A549 (cell line): Measurements from ENCODE around the gene PIP4K2A.

ENCODE experiments used
- BHLHE40 ChIP-seq: IDR thresholded peaks from 2 replicates; pipeline ENCODE4 v1.6.1; 2012; ENCODE audit warnings: low read depth, low read length, inconsistent platforms
- CBX8 ChIP-seq: fragments of 200-600 bp; sonication (generic); IDR thresholded peaks from 2 replicates; pipeline ENCODE4 v1.6.1; 2016
- CEBPB ChIP-seq, 2 experiments: fragments of >200 bp in 1 of 2; sonication (Bioruptor Twin) in 1 of 2; formaldehyde crosslinking in 1 of 2; IDR thresholded peaks; 2 replicates each; pipeline ENCODE4 v1.6.1; 2012 to 2016
- CTCF ChIP-seq: fragments of >200 bp; sonication (Bioruptor Twin); formaldehyde crosslinking; IDR thresholded peaks from 3 replicates; pipeline ENCODE4 v1.5.1; 2016
- MAFK ChIP-seq: fragments of 450-650 bp; IDR thresholded peaks from 2 replicates; pipeline ENCODE4 v1.6.1; 2014; ENCODE audit not compliant: partially characterized antibody
- MAZ ChIP-seq: fragments of 150-350 bp; IDR thresholded peaks from 2 replicates; pipeline ENCODE4 v1.6.1; 2014; ENCODE audit warnings: antibody characterized with exemption, low read depth, low read length, borderline replicate concordance
- PHF8 ChIP-seq: fragments of 200-600 bp; sonication (generic); IDR thresholded peaks from 2 replicates; pipeline ENCODE4 v1.6.1; 2016; ENCODE audit warnings: low read depth, mild to moderate bottlenecking, antibody characterized with exemption, moderate library complexity, borderline replicate concordance
- POLR2A ChIP-seq: IDR thresholded peaks from 2 replicates; pipeline ENCODE4 v1.6.1; 2012; ENCODE audit warnings: mild to moderate bottlenecking, low read length
- REST ChIP-seq: fragments of 200-600 bp; sonication (generic); IDR thresholded peaks from 2 replicates; pipeline ENCODE4 v1.6.1; 2016; ENCODE audit warnings: antibody characterized with exemption, mild to moderate bottlenecking, moderate library complexity
- RFX5 ChIP-seq: fragments of 450-650 bp; IDR thresholded peaks from 2 replicates; pipeline ENCODE4 v1.7.1; 2014; ENCODE audit warnings: antibody characterized with exemption, mild to moderate bottlenecking, moderate library complexity
- RNF2 ChIP-seq: fragments of 200-600 bp; sonication (generic); IDR thresholded peaks from 2 replicates; pipeline ENCODE4 v1.6.1; 2016; ENCODE audit warnings: low read depth, mild to moderate bottlenecking, antibody characterized with exemption, moderate library complexity, borderline replicate concordance
- SMC3 ChIP-seq: fragments of >200 bp; sonication (Bioruptor Twin); formaldehyde crosslinking; IDR thresholded peaks from 3 replicates; pipeline ENCODE4 v1.6.1; 2018; ENCODE audit warnings: inconsistent platforms
- USF2 ChIP-seq: fragments of 450-650 bp; IDR thresholded peaks from 2 replicates; pipeline ENCODE4 v1.6.1; 2014; ENCODE audit warnings: antibody characterized with exemption

GRCh38 chr10:22670788-22671187 lies 43.6 kb downstream of the PIP4K2A start:
- TF ChIP-seq CTCF (no peak), POLR2A (no peak), BHLHE40 (no peak), RFX5 (no peak), RNF2 (no peak), REST (no peak), MAZ (no peak), SMC3 (no peak), PHF8 (no peak), CBX8 (no peak), CEBPB (IDR thresholded peaks at IDR 0.05) (no peak), MAFK (no peak), USF2 (no peak)
